HepG2 (cell line): Measurements from ENCODE around the gene WNT5B. TPM values are rescaled to one million over a fixed set of nuclear protein-coding genes. Genes with fewer than 3 reads are reported as not detected.

Source experiments
- ELK4 ChIP-seq: sonication (generic); formaldehyde crosslinking; IDR thresholded peaks from 2 replicates; pipeline ENCODE4 v1.9.0; 2021; ENCODE audit warnings: missing genetic modification reagents, borderline replicate concordance
- JUNB ChIP-seq: sonication (generic); formaldehyde crosslinking; IDR thresholded peaks from 2 replicates; pipeline ENCODE4 v1.8.0; 2022; ENCODE audit warnings: missing genetic modification reagents, mild to moderate bottlenecking, borderline replicate concordance
- MTERF4 ChIP-seq: sonication (generic); formaldehyde crosslinking; IDR thresholded peaks from 2 replicates; pipeline ENCODE4 v1.8.0; 2023; ENCODE audit warnings: mild to moderate bottlenecking, missing genetic modification reagents
- NR2F6 ChIP-seq, 2 experiments: IDR thresholded peaks; 2 replicates each; pipeline ENCODE4 v1.6.1; 2016; ENCODE audit warnings: antibody characterized with exemption in 1 of 2, mild to moderate bottlenecking in 1 of 2
- PRDM4 ChIP-seq: sonication (generic); formaldehyde crosslinking; IDR thresholded peaks from 2 replicates; pipeline ENCODE4 v1.9.0; 2021; ENCODE audit warnings: missing genetic modification reagents, borderline replicate concordance
- TFDP1 ChIP-seq: IDR thresholded peaks from 2 replicates; pipeline ENCODE4 v1.6.1; 2016; ENCODE audit warnings: missing compliant biosample characterization, missing genetic modification reagents, borderline replicate concordance
- ZNF136 ChIP-seq: sonication (generic); formaldehyde crosslinking; IDR thresholded peaks from 2 replicates; pipeline ENCODE4 v1.8.1; 2022; ENCODE audit warnings: low read depth, mild to moderate bottlenecking, moderate library complexity, missing genetic modification reagents
- ZNF281 ChIP-seq: sonication (generic); formaldehyde crosslinking; IDR thresholded peaks from 2 replicates; pipeline ENCODE4 v1.4.0; 2020; ENCODE audit warnings: missing genetic modification reagents, borderline replicate concordance
- ZNF335 ChIP-seq: sonication (generic); formaldehyde crosslinking; IDR thresholded peaks from 2 replicates; pipeline ENCODE4 v1.4.0; 2020; ENCODE audit warnings: missing genetic modification reagents
- ZNF407 ChIP-seq: sonication (generic); formaldehyde crosslinking; IDR thresholded peaks from one replicate; pipeline ENCODE4 v1.5.1; 2020; ENCODE audit warnings: mild to moderate bottlenecking, missing genetic modification reagents; ENCODE audit errors: not compliant biosample characterization
- polyA plus RNA-seq, 8 experiments: library from polyadenylated mRNA; depleted of rRNA in 3 of 8; stranded (reverse) in 7 of 8; unstranded in 1 of 8; fragments of >200 nt; fragmentation: Illumina TruSeq in 4 of 8; extraction: Trizol in 4 of 8; gene quantifications; 2 replicates each; pipeline versions ENCODE4 v1.2.1 to v1.2.3, GENCODE V29; 2011 to 2016; ENCODE audit warnings: low read depth in 4 of 8, missing spikeins in 1 of 8, mixed read lengths in 1 of 8; ENCODE audit not compliant: insufficient read depth in 1 of 8
- total RNA-seq, 5 experiments: library from RNA; depleted of rRNA; stranded (reverse); fragments of >200 nt; fragmentation: Illumina TruSeq; extraction: Trizol; gene quantifications; 2 replicates each; pipeline ENCODE4 v1.2.3, GENCODE V29; 2016; ENCODE audit warnings: low read depth in 1 of 5

The WNT5B gene
- total and polyA plus RNA-seq, 2 of the 13 experiments (the other 11 are each of a cell fraction or from before 2014, with no cell fraction given), result 0.04 TPM; not detected in 1

- TF ChIP-seq ZNF407 (no peak), ZNF335 (CRISPR knock-in tag) (no peak), ZNF281 (CRISPR knock-in tag) (peak; percentile 36; the same call in 1 of the 2 replicates), ELK4 (no peak), MTERF4 (CRISPR knock-in tag) (no peak), PRDM4 (no peak), NR2F6 (IDR thresholded peaks at IDR 0.05) (no peak; the same call in 1 of the 2 replicates), NR2F6 (CRISPR knock-in tag; IDR thresholded peaks at IDR 0.05) (peak; percentile 57), TFDP1 (no peak), JUNB (CRISPR knock-in tag) (no peak), ZNF136 (no peak)
These were observed 37.7 kb downstream of the WNT5B start (continued) for GRCh38 chr12:1666685-1667162.
